NCI-H1436 (cell line): ENCODE measurements around the gene GPC5.
"Not testable (repeated sequence)": the region's sequence is repeated elsewhere in the genome, so short reads cannot be mapped to it uniquely, and the experiment has no call there.

Source experiments
- DNase-seq: peaks from one replicate; lab custom pipeline; 2025; lab: John Stamatoyannopoulos, UW

GPC5 gene

GRCh38 chr13:92752705-92753104 is 1354.3 kb downstream of the GPC5 start:
- DNase-seq: not testable (repeated sequence)

GRCh38 chr13:92761710-92762109 is 1363.3 kb downstream of the GPC5 start:
- DNase-seq: no peak

- DNase-seq: no peak
These were observed 1369.0 kb downstream of the GPC5 start for GRCh38 chr13:92767468-92767867.

- DNase-seq: no peak
These were observed 1370.2 kb downstream of the GPC5 start for GRCh38 chr13:92768602-92769001.

GRCh38 chr13:92769046-92769445 is 1370.6 kb downstream of the GPC5 start:
- no peak for DNase-seq

- no peak for DNase-seq
These were observed 1377.2 kb downstream of the GPC5 start for GRCh38 chr13:92775658-92776057.

GRCh38 chr13:92781965-92782690 is 1383.7 kb downstream of the GPC5 start:
- DNase-seq: no peak

GRCh38 chr13:92802776-92803175 is 1404.4 kb downstream of the GPC5 start:
- no peak for DNase-seq

- DNase-seq: no peak
These were observed 1405.9 kb downstream of the GPC5 start for GRCh38 chr13:92804346-92804745.

- DNase-seq: no peak
These were observed 1406.5 kb downstream of the GPC5 start for GRCh38 chr13:92804926-92805325.

- no peak for DNase-seq
These were observed 1407.3 kb downstream of the GPC5 start for GRCh38 chr13:92805766-92806165.

GRCh38 chr13:92806215-92806614 is 1407.8 kb downstream of the GPC5 start:
- DNase-seq: no peak

- DNase-seq: no peak
These were observed 1408.9 kb downstream of the GPC5 start for GRCh38 chr13:92807353-92807752.

- DNase-seq: no peak
These were observed 1409.5 kb downstream of the GPC5 start for GRCh38 chr13:92807966-92808365.

GRCh38 chr13:92821324-92821723 is 1422.9 kb downstream of the GPC5 start:
- no peak for DNase-seq

- DNase-seq: no peak
These were observed 1424.6 kb downstream of the GPC5 start for GRCh38 chr13:92823059-92823458.

- DNase-seq: no peak
These were observed 1427.6 kb downstream of the GPC5 start for GRCh38 chr13:92825938-92826596.

GRCh38 chr13:92827503-92827902 is 1429.1 kb downstream of the GPC5 start:
- no peak for DNase-seq

GRCh38 chr13:92829930-92830329 is 1431.5 kb downstream of the GPC5 start:
- no peak for DNase-seq

- DNase-seq: no peak
These were observed 1432.4 kb downstream of the GPC5 start for GRCh38 chr13:92830821-92831220.

- no peak for DNase-seq
These were observed 1434.7 kb downstream of the GPC5 start for GRCh38 chr13:92833071-92833470.

GRCh38 chr13:92836171-92836570 is 1437.8 kb downstream of the GPC5 start:
- DNase-seq: no peak

- no peak for DNase-seq
These were observed 1440.4 kb downstream of the GPC5 start for GRCh38 chr13:92838786-92839185.

- no peak for DNase-seq
These were observed 1443.7 kb downstream of the GPC5 start for GRCh38 chr13:92842145-92842544.
